Activated T-cell treated with anti-CD3 and anti-CD28 coated beads for 4 hours (primary cell): ENCODE data around the gene SRRM2.

Experiments
- DNase-seq: peaks from one replicate; pipeline ENCODE4 v3.0.0-alpha.2; 2020

SRRM2 gene

DNA sequence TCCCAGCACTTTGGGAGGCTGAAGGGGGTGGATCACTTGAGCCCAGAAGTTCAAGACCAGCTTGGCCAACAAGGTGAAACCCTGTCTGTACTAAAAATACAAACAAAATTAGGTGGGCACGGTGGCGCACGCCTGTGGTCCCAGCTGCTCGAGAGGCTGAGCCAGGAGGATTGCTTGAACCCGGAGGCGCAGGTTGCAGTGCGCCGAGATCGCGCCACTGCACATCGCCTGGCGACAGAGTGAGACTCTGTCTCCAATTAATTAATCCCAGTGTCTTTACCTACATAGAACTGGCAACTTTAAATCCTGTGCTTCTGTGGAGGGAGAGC is 26.2 kb downstream of the SRRM2 start:
- DNase-seq, result no peak

DNA sequence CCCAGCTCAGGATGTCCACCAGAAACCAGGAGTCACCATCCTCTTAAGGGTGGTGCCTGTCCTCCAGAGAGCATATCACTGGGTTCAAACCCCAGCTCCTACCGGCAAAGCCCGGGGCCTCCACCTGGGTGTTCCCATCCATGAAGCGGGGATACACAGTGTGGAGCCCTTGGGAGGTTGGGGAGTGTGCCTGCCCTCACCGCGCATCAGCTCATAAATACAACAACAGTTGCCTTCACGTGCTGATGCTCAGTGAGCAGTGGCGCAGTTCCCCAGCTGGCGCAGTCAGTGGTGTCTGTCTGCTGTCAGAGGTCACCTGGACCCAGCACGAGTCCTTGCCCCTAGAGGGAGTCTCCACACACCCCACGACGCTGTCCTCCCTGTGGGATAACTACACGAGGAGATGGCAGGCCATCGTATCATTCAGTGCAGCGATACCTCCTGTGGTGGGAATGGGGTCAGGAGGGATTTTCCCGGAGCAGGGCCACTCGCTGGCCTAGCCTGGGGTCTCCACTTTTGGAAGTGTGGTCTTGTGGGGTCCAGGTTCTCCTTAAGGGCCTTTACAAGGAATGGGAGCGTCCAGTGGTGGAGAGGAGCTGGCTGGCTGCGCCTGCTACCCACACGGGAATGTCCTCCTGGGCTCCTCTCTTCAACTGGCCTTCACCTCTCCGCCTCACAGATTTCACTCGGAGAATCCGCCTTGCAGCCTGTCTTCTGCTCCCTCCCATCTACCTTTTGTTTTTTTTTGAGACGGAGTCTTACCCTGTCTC is 26.9 kb downstream of the SRRM2 start:
- DNase-seq, result no peak

DNA sequence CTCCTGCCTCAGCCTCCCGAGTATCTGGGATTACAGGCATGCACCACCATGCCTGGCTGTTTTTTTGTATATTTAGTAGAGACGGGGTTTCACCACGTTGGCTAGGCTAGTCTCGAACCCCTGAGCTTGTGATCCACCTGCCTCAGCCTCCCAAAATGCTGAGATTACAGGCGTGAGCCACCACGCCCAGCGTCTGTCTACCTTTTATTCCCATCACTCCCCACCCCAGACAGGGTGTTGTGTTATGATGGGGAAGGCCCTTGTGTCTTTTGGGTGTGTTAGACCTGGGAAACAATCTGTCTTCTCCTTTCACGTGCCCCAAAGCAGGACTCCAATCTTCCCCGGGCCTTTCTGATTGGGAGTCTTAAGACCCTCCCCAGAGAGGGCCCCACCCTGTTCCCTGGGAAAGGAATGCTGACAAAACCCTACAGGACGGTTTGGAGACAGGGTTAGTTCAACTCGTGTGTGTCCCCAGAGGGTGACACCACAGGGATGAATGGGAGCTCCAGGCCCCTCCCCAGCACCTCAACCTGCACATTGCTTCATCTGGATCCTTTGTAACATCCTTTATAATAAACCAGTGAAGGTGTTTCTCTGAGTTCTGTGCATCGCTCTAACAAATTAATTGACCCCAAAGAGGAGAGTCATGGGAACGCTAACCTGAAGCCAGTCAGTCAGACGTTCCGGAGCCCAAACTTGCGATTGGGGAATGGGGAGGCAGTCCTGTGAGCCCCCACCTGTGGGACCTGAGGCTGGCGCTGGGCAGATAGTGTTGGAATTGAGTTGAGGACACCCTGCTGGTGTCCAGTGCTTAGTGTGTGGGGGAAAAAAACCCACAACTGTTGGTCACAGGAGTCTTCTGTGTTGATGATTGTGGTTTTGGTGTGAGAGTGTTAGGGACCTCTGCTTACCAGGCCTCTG is 27.8 kb downstream of the SRRM2 start:
- no peak for DNase-seq

DNA sequence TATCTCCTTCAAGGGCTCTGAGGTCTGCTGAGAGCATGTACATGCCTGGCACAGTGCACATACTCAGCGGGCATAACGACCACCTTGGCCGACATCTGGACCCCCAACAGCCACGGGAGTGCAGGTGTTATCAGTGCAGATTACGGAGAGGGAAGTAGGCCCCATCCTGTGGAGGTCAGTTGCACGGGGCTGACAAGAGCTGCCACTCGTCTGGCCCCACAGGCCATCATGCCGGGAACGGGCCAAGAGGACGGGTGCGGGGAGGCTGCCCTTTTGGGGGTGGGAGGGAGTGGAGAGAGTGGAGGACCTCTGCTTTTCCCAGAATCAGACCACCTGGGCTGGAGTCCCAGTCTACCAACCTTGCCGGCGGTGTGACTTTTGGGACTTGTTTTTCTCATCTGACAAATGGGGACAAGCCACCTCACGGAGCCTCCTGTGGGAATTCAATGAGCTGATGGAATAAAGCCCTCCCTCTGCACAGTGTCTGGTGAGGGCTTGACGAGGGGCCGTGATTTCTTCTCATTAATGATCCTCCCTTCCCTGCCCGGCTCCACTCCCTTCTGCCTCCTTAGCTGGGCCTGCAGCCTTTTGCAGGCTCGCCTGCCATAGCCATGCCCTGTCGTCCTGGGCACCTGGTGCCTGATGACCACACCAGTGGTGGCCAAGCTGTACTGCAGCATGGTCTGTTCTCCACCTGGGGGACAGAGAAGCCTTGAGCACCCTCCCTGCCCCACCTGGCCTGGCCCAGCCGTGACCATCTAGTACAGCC is 30.3 kb downstream of the SRRM2 start:
- DNase-seq, result no peak

DNA sequence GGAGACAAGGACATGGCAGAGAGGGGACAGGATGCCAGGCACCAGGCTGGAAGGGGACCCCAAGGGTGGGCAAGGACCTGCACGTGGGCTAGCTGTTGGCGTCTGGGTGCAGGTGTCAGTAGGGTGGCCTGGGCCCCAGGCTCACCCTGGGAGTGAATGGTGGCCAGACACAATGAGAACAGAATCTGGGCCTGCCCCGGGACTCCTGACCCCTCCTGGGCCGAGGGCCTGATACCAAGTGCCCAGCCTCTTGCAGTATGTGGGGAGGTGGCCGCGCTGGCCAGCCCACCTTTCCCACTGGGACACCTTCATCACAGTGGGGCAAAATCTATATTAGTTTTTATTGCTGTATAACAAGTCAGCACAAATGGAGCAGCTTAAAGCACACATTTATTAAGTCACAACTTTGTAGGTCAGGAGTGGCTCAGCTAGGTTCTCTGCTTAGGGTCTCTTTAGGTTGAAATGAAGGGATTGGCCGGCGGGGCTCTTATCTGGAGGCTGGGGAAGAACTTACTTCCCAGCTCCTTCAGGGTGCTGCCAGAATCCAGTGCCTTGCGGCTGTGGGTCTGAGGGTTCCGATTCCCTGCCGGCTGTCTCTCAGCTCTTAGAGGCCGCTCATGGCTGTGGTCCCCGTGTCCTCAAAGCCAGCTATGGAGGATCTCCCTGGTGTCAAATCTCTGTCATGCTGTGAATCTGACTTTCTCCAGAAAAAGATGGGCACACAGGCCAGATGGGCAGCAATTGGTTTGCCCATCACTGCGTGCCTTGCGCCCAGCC is 31.3 kb downstream of the SRRM2 start:
- no peak for DNase-seq

DNA sequence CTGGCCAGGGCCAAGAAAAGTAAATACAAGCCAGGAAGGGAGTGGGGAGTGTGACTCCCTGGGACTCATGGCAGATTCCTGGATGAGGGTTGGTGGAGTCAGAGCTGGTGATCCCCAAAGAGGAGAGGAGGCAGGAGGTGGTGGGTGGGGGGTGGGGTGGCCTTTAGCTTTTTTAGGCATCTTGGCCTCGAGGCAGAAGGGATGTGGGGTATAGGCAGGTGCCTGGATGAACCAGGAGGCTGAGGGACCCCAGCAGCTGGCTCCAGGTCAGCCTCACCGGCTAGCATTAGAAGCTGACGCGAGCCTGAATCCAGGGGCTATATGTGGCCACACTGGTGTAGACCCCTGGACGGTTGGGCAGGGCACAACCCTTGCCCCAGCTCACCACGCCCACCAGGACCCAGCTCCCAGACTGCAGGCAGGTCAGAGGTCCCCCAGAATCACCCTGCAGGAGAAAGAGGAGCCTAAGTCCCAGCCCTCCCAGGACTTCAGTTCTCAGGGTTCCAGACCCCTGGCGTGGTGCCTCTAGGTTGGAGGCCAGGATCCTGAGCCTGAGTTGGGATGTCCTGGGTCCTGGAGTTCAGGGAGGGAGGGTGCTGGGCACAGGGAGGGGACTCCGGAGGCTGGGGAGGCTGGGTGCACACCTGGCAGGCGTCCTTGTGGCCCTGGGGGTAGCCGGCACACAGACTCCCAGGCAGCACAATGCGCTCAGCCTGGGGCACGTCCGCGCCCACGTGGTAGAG is 32.1 kb downstream of the SRRM2 start:
- no peak for DNase-seq

DNA sequence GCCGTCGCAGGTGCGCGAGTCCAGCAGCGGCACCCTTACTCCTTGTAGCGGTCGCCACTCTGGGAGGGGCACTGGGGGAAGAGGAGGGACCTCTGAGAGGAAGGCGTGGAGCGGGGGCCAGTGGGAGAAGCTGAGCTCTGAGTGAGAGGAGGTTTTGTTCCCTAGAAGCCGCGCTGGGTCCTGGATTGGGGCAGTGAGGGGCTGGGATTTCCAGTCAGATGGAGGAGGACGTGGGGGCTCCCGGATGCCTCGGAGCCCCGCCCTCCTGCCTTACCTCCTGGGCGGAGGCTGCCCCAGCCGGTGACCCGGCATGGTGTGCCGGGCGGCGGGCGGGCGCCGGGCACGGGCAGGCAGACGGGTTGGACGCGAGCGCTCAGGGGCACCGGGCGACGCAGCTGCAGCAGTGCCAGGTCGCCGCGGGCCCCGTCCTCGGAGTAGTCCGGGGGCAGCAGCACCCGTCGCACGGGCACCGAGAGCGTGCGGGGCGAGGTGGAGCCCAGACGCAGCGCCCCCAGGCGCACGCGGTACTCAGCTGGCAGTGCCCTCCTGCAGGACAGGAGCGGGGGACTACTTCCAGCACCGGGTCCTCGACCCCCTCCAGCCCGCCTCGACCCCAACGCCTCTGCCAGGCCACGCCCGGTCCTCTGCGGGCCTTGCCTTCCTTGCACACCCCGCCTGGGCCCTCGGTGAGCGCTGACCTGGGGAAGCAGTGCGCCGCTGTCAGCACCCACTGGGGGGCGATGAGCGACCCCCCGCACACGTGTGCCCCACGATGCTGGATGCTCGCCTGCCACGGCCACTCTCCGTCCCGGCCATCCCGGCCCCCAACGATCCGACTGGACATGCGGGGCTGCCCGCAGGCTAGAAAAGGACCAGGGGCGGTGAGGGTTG is 32.9 kb downstream of the SRRM2 start:
- DNase-seq, result no peak

DNA sequence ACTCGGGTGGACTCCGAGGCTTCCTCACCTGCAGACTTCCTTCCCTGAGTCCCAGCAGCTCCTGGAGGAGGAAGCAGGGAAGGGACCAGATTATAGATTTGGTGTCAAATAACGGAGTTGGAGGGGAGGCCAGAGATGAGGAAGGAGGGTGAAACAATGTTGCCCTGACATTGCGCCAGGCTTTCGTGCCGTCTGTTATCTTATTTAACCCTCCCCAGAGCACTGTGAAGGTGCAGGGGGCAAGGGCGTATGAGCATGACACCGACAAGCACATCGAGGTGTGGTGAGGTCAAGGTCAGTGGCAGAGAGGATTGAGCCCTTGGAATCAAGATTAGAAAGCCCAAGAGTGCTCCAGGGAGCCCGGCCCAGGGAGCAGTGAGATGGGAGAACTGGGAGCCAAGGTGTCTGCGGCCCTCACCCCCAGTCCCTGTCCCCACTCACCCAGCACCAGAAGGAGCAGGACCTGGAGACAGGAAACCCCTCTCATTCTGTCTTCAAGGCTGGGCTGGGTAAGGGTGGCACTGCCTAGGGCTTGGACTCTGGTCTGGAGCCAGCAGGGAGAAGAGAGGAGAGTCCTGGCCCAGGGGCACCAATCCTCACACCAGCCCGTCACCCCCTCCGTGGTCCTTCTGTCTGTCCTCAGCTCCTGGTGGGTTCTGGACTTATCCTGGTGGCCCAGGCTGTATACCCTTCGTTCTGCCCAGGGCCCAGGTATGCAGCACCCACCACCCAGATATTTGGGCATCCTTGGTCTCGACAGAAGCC is 33.8 kb downstream of the SRRM2 start:
- no peak for DNase-seq

DNA sequence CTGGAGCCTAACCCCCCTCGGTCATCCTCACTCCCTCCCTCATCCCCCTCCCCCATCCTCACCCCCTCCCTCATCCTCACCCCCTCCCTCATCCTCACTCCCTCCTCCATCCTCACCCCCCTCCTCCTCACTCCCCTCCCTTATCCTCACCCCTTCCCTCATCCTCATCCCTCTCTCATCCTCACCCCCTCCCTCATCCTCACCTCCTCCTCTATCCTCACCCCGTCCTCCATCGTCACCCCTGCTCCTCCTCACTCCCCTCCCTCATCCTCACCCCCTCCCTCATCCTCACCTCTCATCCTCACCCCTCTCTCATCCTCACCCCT is 34.4 kb downstream of the SRRM2 start:
- DNase-seq, result no peak

DNA sequence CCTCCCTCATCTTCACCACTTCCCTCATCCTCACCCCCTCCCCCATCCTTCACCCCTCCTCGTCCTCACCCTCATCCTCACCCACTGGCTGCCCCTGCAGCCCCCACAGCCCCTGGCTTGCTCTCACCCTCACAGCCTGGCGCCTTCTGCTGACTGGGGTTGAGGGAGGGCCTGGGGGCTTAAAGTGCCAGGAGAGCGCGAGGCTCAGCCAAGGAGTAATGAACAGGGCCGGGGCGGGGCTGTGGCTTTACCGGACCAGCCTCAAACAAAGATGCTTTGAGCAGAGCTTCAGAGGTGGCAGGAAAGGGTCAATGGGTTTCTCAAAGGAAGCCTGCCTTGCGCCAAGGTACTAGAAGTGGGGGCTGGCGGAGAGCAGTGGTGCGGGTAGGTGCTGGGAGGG is 35.0 kb downstream of the SRRM2 start, which contains the start of gene PRSS33:
PRSS33 (minus strand) TSS at position 155 of the 400 bp plus-strand sequence. CDS start 1,013 bp downstream, outside the sequence.
- no peak for DNase-seq

DNA sequence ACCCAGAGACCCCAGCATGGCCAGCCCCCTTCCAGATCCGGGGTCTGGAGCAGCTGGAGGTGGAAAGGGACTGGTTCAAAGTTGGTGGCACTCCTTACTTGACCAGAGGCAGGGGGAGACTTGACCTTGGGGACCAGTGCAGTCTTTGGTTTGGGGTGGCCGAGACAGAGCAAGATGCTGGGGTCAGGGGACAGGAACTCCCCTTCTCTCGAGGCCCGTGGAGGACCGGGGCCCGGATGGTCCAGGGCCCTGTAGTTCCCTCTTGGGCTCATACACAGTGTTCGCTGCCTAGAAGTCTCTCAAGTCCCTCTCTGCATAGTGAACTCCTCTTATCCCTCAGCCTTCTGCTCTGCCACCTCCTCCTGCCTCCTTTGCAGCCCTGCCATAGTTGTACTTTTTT is 35.5 kb downstream of the SRRM2 start:
- no peak for DNase-seq

DNA sequence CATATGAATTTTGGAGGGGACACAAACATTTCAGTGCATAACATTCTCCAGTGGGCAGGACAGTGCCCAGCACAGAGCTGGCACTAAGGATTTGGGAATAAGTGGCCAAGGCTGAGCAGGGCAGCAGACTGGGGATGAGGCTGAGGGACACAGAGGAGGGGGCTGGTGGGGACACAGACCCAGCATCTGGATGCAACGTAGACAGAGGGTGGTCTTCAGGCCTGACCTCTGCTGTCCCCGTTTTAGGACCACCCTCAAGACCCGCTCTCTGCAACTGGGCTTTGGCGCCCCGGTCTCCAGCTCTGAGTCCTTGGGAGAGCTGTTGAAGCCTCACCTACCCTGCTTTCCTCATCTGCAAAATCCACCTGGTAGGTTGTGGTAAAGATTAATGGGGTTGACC is 38.2 kb downstream of the SRRM2 start:
- DNase-seq, result no peak

DNA sequence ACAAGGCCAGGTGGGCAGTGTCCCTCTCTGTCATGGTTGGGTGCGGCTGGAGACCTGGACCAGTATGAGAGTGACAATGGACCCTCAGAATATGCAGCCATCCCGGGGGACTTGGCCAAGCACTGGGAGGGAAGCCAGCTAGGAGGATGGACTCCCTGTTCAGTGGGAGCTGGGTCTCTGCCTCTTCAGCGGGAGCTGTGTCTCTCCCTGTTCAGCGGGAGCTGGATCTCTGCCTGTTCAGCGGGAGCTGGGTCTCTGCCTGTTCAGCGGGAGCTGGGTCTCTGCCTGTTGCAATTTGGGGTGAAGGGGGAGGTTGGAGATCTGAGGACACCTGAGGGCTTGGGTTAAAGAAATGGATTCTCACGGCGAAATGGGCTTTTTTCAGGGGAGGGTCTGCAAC is 38.7 kb downstream of the SRRM2 start:
- DNase-seq, result no peak

DNA sequence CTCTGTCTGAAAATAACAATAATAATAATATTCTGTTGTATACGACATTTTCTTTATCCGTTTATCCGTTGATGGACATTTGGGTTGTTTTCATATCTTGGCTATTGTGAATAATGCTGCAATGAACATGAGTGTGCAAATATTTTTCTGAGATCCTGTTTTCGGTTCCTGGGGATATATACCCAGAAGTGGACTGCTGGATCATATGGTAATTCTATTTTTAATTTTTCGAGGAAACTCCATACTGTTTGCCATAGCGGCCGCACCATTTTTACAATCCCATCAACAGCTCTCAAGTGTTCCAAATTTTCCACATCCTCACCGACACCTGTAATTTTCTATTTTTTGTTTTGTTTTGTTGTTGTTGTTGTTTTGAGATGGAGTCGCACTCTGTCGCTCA is 40.5 kb downstream of the SRRM2 start:
- DNase-seq, result no peak

DNA sequence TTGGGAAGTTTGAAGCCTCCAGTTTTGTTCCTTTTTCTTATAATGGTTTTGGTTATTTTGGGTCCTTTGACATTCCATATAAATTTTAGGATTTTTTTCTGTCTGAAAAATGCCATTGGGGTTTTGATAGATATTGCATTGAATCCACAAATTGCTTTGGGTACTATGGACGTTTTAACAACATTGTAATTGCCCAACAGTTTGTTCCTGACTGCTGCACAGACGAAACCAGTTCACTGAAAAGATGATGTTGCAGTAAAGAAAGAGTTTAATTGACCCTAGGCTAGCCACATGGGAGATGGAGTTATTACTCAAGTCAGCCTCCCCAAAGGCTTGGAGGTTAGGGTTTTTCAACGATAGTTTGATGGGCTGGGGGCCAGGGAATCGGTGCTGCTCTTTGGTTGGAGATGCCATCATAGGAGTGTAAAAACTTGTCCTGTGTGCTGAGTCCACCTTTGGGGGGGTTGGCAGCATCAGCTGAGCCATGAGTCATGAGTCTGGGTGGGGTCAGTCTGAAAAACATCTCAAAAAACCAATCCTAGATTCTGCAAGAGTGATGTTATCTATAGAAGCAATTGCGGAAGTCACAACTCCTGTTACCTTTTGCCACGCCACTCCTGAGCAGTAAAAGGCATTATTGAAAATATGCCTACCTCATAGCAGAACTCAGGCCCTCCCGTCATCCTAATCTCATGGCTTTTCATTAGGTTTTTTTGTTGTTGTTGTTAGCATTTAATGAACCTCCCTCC is 43.1 kb downstream of the SRRM2 start:
- DNase-seq, result no peak

DNA sequence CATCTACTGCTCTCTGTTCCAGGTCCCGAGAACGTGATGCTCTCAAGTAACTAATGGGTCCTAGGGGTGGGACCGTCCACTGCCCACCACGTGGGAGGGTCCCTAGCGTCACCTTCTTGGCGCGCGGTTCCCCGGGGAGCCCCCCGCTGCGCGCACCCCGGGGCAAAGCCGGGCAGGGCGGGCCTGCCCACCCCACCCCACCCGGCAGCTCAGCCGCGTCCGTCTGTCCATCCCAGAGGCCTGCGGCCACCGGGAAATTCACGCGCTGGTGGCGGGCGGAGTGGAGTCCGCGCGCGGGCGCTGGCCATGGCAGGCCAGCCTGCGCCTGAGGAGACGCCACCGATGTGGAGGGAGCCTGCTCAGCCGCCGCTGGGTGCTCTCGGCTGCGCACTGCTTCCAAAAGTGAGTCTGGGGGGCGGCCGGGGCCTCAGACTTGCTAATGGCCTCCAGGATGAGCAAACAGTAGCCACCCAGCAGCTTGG is 46.3 kb downstream of the SRRM2 start:
- no peak for DNase-seq

DNA sequence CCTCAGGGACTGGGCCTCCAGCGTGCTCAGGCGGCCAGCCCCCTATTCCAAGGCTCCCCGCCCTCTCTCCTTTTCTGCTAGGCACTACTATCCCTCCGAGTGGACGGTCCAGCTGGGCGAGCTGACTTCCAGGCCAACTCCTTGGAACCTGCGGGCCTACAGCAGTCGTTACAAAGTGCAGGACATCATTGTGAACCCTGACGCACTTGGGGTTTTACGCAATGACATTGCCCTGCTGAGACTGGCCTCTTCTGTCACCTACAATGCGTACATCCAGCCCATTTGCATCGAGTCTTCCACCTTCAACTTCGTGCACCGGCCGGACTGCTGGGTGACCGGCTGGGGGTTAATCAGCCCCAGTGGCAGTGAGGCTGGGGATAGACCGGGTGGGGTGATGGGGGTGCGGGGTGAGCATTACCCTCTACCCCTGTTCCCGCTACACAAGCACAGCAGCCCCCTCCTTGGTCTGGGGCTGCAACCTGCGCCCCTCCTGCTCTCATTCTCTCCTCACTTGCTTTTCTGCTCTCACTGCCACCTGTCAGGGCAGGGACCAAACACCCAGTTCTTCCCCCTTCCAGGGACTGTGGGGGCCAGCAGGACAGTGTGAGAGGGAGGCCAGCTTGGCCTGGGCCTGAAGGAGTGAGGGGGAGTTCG is 46.9 kb downstream of the SRRM2 start:
- DNase-seq, result no peak

DNA sequence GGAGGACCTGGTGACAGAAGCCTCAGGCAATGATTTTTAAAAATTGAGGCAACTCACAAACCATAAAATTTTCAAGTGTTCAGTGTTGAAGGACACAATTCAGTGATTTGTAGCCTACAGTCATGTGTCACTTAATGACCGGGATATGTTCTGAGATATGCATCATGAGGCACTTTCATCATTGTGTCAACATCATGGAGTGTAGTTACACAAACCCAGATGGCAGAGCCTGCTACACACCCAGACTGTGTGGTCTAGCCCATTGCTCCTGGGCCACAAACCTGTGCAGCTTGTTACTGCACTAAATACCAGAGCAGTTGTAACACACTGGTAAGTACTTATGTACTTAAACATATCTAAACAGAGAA is 47.4 kb downstream of the SRRM2 start:
- no peak for DNase-seq
